MM.1S (cell line): ENCODE data around the gene CFP.

Experiments
- CTCF ChIP-seq: fragments of 300-600 bp; sonication (generic); IDR thresholded peaks from 2 replicates; pipeline ENCODE4 v1.5.1; 2016; ENCODE audit warnings: antibody characterized with exemption, low read length, mixed read lengths
- EZH2phosphoT487 ChIP-seq: fragments of 300-600 bp; sonication (generic); IDR thresholded peaks from 2 replicates; pipeline ENCODE4 v1.6.1; 2018; ENCODE audit warnings: antibody characterized with exemption, low read length

GRCh38 chrX:47674776-47675175 lies 45.0 kb upstream of the CFP start:
- TF ChIP-seq CTCF (no peak), EZH2phosphoT487 (no peak)
